Measurements from ENCODE around the gene MARCHF7.

DNA sequence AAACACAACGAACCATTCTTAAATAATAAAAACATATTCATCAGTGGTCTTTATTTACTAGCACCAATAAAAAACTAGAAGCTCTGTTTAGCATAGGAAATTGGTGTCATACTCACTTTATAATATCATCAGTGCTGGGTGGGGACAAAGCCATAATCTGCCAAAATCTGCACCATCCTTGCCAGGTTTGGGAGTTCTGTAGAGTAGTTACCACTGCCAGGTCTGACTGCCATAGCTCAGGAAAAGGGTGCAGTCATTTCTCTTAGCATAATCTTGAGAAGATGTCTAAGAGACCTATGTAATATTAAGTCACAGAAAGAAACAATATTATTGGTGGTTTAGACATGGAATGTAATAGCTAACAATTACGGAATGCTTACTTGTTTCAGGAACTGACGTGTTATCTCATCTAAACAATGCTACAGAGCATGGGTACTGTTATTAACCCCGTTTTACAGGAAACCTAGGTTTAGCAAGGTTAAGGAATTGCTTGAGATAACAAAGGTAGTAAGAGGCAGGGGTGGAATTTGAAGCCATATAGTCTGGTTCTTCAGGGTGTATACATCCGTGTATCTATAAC is 1.6 kb upstream of the MARCHF7 start:
- TF ChIP-seq EZH2phosphoT487 (IDR thresholded peaks at IDR 0.05; ENCODE audit: low read depth), result no peak
- no peak for TF ChIP-seq CTCF (IDR thresholded peaks at IDR 0.05; ENCODE audit: low read depth, low read length)

Measured in OCI-LY3 (cell line).